ENCODE measurements around the gene WEE2. TPM values are rescaled to one million over a fixed set of nuclear protein-coding genes. Genes with fewer than 3 reads are reported as not detected.

The WEE2 gene
- total RNA-seq, 1 experiment from 2014 or later, result not detected

DNA sequence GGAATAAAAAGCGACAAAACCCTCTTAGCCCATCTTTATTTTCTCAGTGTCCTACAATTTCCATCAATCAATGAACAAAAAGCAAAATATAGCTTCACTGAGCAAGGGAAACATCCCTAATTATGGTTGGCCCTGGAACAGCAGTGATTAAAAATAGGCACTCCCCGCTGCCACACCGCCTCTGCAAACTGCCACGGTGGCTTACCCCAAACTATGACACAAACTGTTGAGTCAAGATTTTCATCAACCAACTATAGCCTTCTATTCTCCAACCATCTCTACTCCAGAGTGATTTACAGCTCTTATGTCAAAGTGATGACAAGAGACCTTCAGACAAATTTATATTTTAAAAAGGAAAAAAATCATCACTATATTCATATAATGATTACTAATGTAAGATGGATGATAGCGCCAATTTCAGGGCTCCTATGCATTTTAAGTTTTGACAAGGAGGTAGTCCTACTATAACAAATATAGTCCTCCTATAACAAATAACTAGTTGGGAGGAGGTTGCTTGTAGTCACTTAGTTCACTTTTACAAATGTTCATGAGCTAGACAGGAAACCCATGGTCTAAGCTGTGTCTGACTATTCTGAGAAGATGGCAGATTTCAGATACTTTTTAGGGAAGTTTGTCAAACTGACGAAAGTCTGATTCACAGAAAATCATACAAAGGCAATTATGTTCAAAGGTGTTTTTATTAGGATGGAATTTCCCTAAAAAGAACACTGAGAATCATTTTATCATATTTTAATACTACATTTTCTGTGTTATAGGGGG, 32.5 kb upstream of the WEE2 start:
- peaks cover 6% of the 10 kb centered on the region for H3K36me3 Mint-ChIP-seq (ENCODE audit: insufficient read depth, unreplicated experiment)
- CTCF ChIA-PET, result interaction anchor here (0.9 to 1.1 kb wide), 4 partner anchors 13 to 45 kb away, joined by 3 to 4 read pairs (median 3); no protein-coding TSS in a partner anchor
- peaks cover 12% of the 10 kb centered on the region for H3K4me1 Mint-ChIP-seq (ENCODE audit: insufficient read depth, unreplicated experiment)
- DNase-seq (ENCODE audit: unreplicated experiment), result no peak
- H3K27ac Mint-ChIP-seq (ENCODE audit: low read depth, unreplicated experiment), result peak overlapping the region; percentile 67
- TF ChIP-seq, protein P1, sequence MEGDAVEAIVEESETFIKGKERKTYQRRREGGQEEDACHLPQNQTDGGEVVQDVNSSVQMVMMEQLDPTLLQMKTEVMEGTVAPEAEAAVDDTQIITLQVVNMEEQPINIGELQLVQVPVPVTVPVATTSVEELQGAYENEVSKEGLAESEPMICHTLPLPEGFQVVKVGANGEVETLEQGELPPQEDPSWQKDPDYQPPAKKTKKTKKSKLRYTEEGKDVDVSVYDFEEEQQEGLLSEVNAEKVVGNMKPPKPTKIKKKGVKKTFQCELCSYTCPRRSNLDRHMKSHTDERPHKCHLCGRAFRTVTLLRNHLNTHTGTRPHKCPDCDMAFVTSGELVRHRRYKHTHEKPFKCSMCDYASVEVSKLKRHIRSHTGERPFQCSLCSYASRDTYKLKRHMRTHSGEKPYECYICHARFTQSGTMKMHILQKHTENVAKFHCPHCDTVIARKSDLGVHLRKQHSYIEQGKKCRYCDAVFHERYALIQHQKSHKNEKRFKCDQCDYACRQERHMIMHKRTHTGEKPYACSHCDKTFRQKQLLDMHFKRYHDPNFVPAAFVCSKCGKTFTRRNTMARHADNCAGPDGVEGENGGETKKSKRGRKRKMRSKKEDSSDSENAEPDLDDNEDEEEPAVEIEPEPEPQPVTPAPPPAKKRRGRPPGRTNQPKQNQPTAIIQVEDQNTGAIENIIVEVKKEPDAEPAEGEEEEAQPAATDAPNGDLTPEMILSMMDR (IDR thresholded peaks at IDR 0.05; ENCODE audit: unreplicated experiment), result no peak
- BruUV-seq (replicated peaks), result no TSS peak
- H3K9me3 Mint-ChIP-seq (ENCODE audit: unreplicated experiment), result no peaks in the 10 kb centered on the region
- H3K4me3 Mint-ChIP-seq (ENCODE audit: unreplicated experiment), result no peak overlapping the region
- POLR2A ChIA-PET, result interaction anchor here (0.6 kb wide), 2 partner anchors 14 to 858 kb away, joined by 3 read pairs; no protein-coding TSS in a partner anchor
- no peaks in the 10 kb centered on the region for H3K27me3 Mint-ChIP-seq (ENCODE audit: insufficient read depth, unreplicated experiment)
- intact Hi-C loops (cut with micrococcal nuclease), result no loop called here

DNA sequence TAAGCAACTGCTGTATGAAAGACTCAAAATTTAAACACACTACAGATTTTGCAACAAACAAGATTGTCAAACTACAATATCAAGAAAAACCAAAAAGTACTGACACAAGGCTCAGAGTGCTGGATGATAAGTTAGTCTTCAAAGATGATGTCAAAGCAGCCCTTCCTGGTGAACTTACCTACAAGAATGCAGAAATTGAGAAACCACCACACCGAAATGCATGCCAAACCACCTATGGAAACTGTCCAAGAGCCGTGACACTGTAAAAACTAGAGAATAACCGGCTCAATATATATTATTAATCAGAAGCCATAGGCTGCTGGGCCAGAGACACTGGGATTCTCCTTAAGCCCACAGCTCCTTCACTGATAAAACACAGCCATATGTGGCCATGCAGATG, 31.5 kb upstream of the WEE2 start:
- intact Hi-C loops (cut with micrococcal nuclease), result no loop called here
- CTCF ChIA-PET, result interaction anchor here (1.3 kb wide), 1 partner anchor 61 kb away, joined by 4 read pairs; the partner anchor contains the start of gene SSBP1
- Mint-ChIP-seq H3K27ac (ENCODE audit: low read depth, unreplicated experiment) (peak overlapping the region; percentile 67), H3K4me1 (ENCODE audit: insufficient read depth, unreplicated experiment) (peaks cover 12% of the 10 kb centered on the region), H3K4me3 (ENCODE audit: unreplicated experiment) (no peak overlapping the region), H3K36me3 (ENCODE audit: insufficient read depth, unreplicated experiment) (peaks cover 6% of the 10 kb centered on the region), H3K27me3 (ENCODE audit: insufficient read depth, unreplicated experiment) (no peaks in the 10 kb centered on the region), H3K9me3 (ENCODE audit: unreplicated experiment) (no peaks in the 10 kb centered on the region)
- peak; percentile 91 for DNase-seq (ENCODE audit: unreplicated experiment)
- no TSS peak for BruUV-seq (replicated peaks)
- POLR2A ChIA-PET, result interaction anchor here (1.1 kb wide), 1 partner anchor 25 kb away, joined by 3 read pairs; no protein-coding TSS in a partner anchor
- TF ChIP-seq, protein P1 (IDR thresholded peaks at IDR 0.05; ENCODE audit: unreplicated experiment), result no peak

DNA sequence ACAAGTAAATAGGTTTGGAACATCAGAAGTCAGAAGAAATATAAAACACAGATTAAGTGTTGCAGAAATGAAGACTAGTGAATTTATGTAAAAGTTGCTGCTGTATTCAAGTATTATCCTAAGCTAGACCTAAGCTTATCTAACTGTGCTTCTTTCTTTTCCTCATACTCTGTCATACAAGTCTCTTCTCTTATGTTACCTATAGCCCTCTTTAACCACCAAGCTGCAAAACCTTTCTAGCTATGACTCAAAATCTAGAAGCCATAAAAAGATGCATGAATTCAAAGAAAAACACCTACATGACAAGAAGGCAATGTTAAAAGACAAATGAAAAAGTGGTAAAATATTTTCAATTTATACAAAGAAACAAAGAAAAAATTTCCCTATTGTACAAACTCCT, 29.1 kb upstream of the WEE2 start:
- Mint-ChIP-seq H3K4me1 (ENCODE audit: insufficient read depth, unreplicated experiment) (peaks cover 10% of the 10 kb centered on the region), H3K27ac (ENCODE audit: low read depth, unreplicated experiment) (no peak overlapping the region), H3K9me3 (ENCODE audit: unreplicated experiment) (no peaks in the 10 kb centered on the region), H3K4me3 (ENCODE audit: unreplicated experiment) (no peak overlapping the region), H3K27me3 (ENCODE audit: insufficient read depth, unreplicated experiment) (no peaks in the 10 kb centered on the region), H3K36me3 (ENCODE audit: insufficient read depth, unreplicated experiment) (peaks cover 5% of the 10 kb centered on the region)
- no peak for DNase-seq (ENCODE audit: unreplicated experiment)
- CTCF ChIA-PET, result interaction anchor here (0.6 kb wide), 1 partner anchor 53 kb away, joined by 4 read pairs; no protein-coding TSS in a partner anchor
- TF ChIP-seq, protein P1 (IDR thresholded peaks at IDR 0.05; ENCODE audit: unreplicated experiment), result no peak
- POLR2A ChIA-PET, result no interaction called here
- no TSS peak for BruUV-seq (replicated peaks)
- intact Hi-C loops (cut with micrococcal nuclease), result no loop called here

DNA sequence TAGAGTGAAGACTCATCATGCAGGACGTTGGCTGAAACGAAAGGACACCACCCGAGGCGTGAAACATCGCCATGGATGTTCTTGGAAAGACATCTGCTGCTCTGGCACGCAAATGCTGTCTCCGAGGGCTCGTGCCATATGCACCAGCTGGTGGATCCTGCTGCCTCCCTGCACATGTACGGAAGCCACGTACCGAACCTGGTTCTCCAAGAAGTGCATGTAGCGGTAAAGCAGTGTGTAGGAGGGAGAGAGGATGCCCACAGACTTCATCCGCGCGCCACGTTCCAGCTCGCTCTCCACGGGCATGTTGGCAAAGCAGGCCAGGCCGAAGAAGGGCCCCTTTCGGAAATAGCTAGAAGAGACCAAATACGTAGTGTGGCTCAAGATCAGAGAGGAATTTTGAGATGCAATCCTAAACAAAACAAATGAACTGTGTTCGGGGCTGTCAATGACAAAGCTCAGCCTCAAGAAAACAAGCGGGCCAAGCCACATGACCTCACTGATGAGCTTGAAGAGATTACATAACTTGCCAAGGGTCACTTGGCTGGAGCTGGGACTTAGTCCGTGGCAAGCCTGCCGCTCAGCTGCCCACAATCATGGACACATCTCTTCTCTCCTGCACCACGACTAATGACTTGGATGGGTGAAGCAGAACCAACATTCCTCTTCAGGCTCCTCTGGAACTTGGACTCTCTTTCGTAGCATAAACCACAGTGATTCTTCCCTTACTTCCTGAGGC, 22.7 kb upstream of the WEE2 start:
- CTCF ChIA-PET, result interaction anchor here (1.1 kb wide), 1 partner anchor 13 kb away, joined by 3 read pairs; no protein-coding TSS in a partner anchor
- no peak overlapping the region for H3K27ac Mint-ChIP-seq (ENCODE audit: low read depth, unreplicated experiment)
- no peaks in the 10 kb centered on the region for H3K27me3 Mint-ChIP-seq (ENCODE audit: insufficient read depth, unreplicated experiment)
- peaks cover 25% of the 10 kb centered on the region for H3K36me3 Mint-ChIP-seq (ENCODE audit: insufficient read depth, unreplicated experiment)
- no TSS peak for BruUV-seq (replicated peaks)
- POLR2A ChIA-PET, result interaction anchor here (0.6 to 0.8 kb wide), 2 partner anchors 15 to 53 kb away, joined by 3 read pairs; partner anchors contain the start of gene SSBP1
- H3K4me1 Mint-ChIP-seq (ENCODE audit: insufficient read depth, unreplicated experiment), result no peaks in the 10 kb centered on the region
- TF ChIP-seq, protein P1 (IDR thresholded peaks at IDR 0.05; ENCODE audit: unreplicated experiment), result no peak
- no peaks in the 10 kb centered on the region for H3K9me3 Mint-ChIP-seq (ENCODE audit: unreplicated experiment)
- intact Hi-C loops (cut with micrococcal nuclease), result no loop called here
- DNase-seq (ENCODE audit: unreplicated experiment), result no peak
- no peak overlapping the region for H3K4me3 Mint-ChIP-seq (ENCODE audit: unreplicated experiment)
